Right lobe of liver (tissue), 4 donors: ENCODE measurements around the gene HBZ.
"Not testable (repeated sequence)": the region's sequence is repeated elsewhere in the genome, so short reads cannot be mapped to it uniquely, and the experiment has no call there.

Source experiments
- POLR2A ChIP-seq: fragments of 450-650 bp; IDR thresholded peaks from one replicate; pipeline ENCODE4 v1.6.1; 2017; ENCODE audit warnings: antibody characterized with exemption, mild to moderate bottlenecking
- TF ChIP-seq, protein P1 (sequence below), 4 donors: fragments of 200-600 bp in 3 of 4; fragments of 450-650 bp in 1 of 4; IDR thresholded peaks; one replicate each; pipeline versions ENCODE4 v1.5.1 to v1.8.0; 2016 to 2022; ENCODE audit warnings: antibody characterized with exemption in 4 of 4, mild to moderate bottlenecking in 2 of 4
- donor health status: DM: no; HTN: no; CAD: no.
- donor health status: DM: no; HTN: no; CAD: no.
- donor health status: DM: no; HTN: yes; CAD: no.

DNA sequence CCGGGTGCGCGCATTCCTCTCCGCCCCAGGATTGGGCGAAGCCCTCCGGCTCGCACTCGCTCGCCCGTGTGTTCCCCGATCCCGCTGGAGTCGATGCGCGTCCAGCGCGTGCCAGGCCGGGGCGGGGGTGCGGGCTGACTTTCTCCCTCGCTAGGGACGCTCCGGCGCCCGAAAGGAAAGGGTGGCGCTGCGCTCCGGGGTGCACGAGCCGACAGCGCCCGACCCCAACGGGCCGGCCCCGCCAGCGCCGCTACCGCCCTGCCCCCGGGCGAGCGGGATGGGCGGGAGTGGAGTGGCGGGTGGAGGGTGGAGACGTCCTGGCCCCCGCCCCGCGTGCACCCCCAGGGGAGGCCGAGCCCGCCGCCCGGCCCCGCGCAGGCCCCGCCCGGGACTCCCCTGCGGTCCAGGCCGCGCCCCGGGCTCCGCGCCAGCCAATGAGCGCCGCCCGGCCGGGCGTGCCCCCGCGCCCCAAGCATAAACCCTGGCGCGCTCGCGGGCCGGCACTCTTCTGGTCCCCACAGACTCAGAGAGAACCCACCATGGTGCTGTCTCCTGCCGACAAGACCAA lies 20.0 kb downstream of the HBZ start, which contains the start of gene HBA2:
- not testable (repeated sequence) for TF ChIP-seq POLR2A
- TF ChIP-seq, protein P1, sequence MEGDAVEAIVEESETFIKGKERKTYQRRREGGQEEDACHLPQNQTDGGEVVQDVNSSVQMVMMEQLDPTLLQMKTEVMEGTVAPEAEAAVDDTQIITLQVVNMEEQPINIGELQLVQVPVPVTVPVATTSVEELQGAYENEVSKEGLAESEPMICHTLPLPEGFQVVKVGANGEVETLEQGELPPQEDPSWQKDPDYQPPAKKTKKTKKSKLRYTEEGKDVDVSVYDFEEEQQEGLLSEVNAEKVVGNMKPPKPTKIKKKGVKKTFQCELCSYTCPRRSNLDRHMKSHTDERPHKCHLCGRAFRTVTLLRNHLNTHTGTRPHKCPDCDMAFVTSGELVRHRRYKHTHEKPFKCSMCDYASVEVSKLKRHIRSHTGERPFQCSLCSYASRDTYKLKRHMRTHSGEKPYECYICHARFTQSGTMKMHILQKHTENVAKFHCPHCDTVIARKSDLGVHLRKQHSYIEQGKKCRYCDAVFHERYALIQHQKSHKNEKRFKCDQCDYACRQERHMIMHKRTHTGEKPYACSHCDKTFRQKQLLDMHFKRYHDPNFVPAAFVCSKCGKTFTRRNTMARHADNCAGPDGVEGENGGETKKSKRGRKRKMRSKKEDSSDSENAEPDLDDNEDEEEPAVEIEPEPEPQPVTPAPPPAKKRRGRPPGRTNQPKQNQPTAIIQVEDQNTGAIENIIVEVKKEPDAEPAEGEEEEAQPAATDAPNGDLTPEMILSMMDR (IDR thresholded peaks at IDR 0.05) = not testable (repeated sequence)
